ENCODE results near the gene KLHDC8A. TPM values are rescaled to one million over a fixed set of nuclear protein-coding genes. Genes with fewer than 3 reads are reported as not detected.

The KLHDC8A gene
- total and polyA plus RNA-seq, 7 experiments from 2014 or later: not detected

DNA sequence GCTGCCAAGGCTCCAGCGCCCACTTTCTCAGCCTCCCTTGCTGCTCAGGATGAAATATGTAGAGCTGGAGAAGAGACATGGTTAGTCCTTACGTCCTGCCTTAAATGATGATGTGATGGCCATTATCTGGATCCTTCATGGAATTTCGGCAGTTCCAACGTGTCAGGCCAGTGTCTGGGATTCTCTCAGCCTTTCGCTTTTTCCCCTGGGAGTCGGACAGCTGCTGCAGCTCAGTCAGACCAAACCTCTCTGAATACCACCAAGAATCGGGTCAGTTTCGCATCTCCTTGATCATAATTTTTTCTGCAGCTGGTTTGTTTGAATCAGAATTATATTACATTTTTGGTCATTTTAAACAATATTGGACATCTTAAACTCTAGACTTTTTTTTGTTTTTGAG is 22.3 kb upstream of the KLHDC8A start:
- ChIA-PET POLR2A (interaction anchor here (0.7 kb wide), 1 partner anchor 342 kb away, joined by 3 read pairs; no protein-coding TSS in a partner anchor), CTCF (no interaction called here)
- Histone ChIP-seq H3K9me3 (ENCODE audit: control insufficient read depth in 2 of 3, low read length in 3 of 3) (no peaks in the 10 kb centered on the region), H3K27ac (ENCODE audit: low read depth, low read length) (no peak overlapping the region), H3K4me1 (ENCODE audit: control insufficient read depth in 2 of 2, insufficient read depth in 2 of 2, low read length in 2 of 2) (peaks cover 3 to 10% of the 10 kb centered on the region in 2 donors), H3K27me3 (ENCODE audit: control insufficient read depth in 2 of 2, insufficient read depth in 2 of 2, low read length in 2 of 2) (no peaks in the 10 kb centered on the region), H3K4me3 (ENCODE audit: low read length) (no peak overlapping the region), H3K36me3 (ENCODE audit: control insufficient read depth in 2 of 3, insufficient read depth in 3 of 3, low read length in 3 of 3) (no peaks in the 10 kb centered on the region)
- intact Hi-C loops (cut with micrococcal nuclease): no loop called here
- H3K36me3 Mint-ChIP-seq: no peaks in the 10 kb centered on the region
- no peak overlapping the region for H3K4me3 Mint-ChIP-seq
- H3K9me3 Mint-ChIP-seq: no peaks in the 10 kb centered on the region
- ATAC-seq (no peak), DNase-seq (no peak)
- H3K4me1 Mint-ChIP-seq: peaks cover 6 to 16% (median 13%) of the 10 kb centered on the region in 7 donors
- peaks cover 0 to 33% (median 19%) of the 10 kb centered on the region in 5 donors for H3K27me3 Mint-ChIP-seq
- no peak overlapping the region for H3K27ac Mint-ChIP-seq

DNA sequence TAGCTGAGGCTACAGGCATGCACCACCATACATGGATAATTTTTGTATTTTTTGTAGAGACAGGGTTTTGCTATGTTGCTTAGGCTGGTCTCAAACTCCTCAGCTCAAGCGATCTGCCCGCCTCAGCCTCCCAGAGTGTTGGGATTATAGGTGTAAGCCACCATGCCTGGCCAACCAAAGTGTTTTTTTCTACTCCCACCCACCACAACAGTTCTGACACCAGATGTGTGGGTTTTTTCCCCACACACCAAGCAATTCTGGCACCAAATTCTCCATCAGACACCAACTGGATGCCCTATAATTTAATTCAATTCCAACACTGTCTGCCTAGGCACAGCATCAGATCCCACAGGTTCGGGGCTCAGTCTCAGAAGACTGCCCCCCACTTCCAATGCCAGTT is 20.6 kb upstream of the KLHDC8A start:
- H3K4me3 ChIP-seq (ENCODE audit: low read length): no peak overlapping the region
- POLR2A ChIA-PET: interaction anchor here (0.6 kb wide), 1 partner anchor 13 kb away, joined by 3 read pairs; no protein-coding TSS in a partner anchor
- CTCF ChIA-PET: no interaction called here
- H3K27ac Mint-ChIP-seq: no peak overlapping the region
- H3K27ac ChIP-seq (ENCODE audit: low read depth, low read length): no peak overlapping the region
- ATAC-seq: no peak
- H3K36me3 ChIP-seq (ENCODE audit: control insufficient read depth in 2 of 3, insufficient read depth in 3 of 3, low read length in 3 of 3): no peaks in the 10 kb centered on the region
- H3K4me1 Mint-ChIP-seq: peaks cover 9 to 26% (median 20%) of the 10 kb centered on the region in 7 donors
- no peaks in the 10 kb centered on the region for H3K36me3 Mint-ChIP-seq
- H3K4me3 Mint-ChIP-seq: no peak overlapping the region
- intact Hi-C loops (cut with micrococcal nuclease): no loop called here
- H3K9me3 ChIP-seq (ENCODE audit: control insufficient read depth in 2 of 3, low read length in 3 of 3): no peaks in the 10 kb centered on the region
- DNase-seq: no peak
- H3K27me3 ChIP-seq (ENCODE audit: control insufficient read depth in 2 of 2, insufficient read depth in 2 of 2, low read length in 2 of 2): no peaks in the 10 kb centered on the region
- H3K9me3 Mint-ChIP-seq: no peaks in the 10 kb centered on the region
- H3K27me3 Mint-ChIP-seq: peaks cover 0 to 42% (median 22%) of the 10 kb centered on the region in 5 donors
- peaks cover 6 to 13% of the 10 kb centered on the region in 2 donors for H3K4me1 ChIP-seq (ENCODE audit: control insufficient read depth in 2 of 2, insufficient read depth in 2 of 2, low read length in 2 of 2)

DNA sequence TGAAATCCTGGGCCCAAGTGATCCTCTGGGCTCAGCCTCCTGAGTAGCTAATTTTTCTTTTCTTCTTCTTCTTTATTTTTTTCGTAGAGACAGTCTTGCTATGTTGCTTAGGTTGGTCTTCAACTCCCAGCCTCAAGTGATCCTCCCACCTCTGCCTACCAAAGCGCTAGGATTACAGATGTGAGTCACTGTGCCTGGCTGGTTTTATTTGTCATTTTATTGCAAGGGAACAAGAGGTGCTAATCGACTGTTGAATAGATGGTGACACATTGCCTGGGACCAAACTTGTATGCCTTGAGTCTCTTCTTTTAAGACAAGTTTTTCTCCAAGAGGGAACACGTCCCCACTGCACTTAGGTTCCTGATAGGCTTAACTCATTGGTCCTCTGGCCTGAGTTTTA is 20.0 kb upstream of the KLHDC8A start:
- no peaks in the 10 kb centered on the region for H3K36me3 ChIP-seq (ENCODE audit: control insufficient read depth in 2 of 3, insufficient read depth in 3 of 3, low read length in 3 of 3)
- H3K4me1 Mint-ChIP-seq: peaks cover 9 to 26% (median 20%) of the 10 kb centered on the region in 7 donors
- CTCF ChIA-PET: no interaction called here
- H3K4me3 ChIP-seq (ENCODE audit: low read length): no peak overlapping the region
- no peak overlapping the region for H3K27ac Mint-ChIP-seq
- no peak for DNase-seq
- peaks cover 6 to 13% of the 10 kb centered on the region in 2 donors for H3K4me1 ChIP-seq (ENCODE audit: control insufficient read depth in 2 of 2, insufficient read depth in 2 of 2, low read length in 2 of 2)
- POLR2A ChIA-PET: no interaction called here
- no peaks in the 10 kb centered on the region for H3K27me3 ChIP-seq (ENCODE audit: control insufficient read depth in 2 of 2, insufficient read depth in 2 of 2, low read length in 2 of 2)
- no peak overlapping the region for H3K27ac ChIP-seq (ENCODE audit: low read depth, low read length)
- intact Hi-C loops (cut with micrococcal nuclease): no loop called here
- ATAC-seq: no peak
- H3K36me3 Mint-ChIP-seq: no peaks in the 10 kb centered on the region
- no peak overlapping the region for H3K4me3 Mint-ChIP-seq
- H3K9me3 Mint-ChIP-seq: no peaks in the 10 kb centered on the region
- no peaks in the 10 kb centered on the region for H3K9me3 ChIP-seq (ENCODE audit: control insufficient read depth in 2 of 3, low read length in 3 of 3)
- H3K27me3 Mint-ChIP-seq: peaks cover 0 to 46% (median 22%) of the 10 kb centered on the region in 5 donors

DNA sequence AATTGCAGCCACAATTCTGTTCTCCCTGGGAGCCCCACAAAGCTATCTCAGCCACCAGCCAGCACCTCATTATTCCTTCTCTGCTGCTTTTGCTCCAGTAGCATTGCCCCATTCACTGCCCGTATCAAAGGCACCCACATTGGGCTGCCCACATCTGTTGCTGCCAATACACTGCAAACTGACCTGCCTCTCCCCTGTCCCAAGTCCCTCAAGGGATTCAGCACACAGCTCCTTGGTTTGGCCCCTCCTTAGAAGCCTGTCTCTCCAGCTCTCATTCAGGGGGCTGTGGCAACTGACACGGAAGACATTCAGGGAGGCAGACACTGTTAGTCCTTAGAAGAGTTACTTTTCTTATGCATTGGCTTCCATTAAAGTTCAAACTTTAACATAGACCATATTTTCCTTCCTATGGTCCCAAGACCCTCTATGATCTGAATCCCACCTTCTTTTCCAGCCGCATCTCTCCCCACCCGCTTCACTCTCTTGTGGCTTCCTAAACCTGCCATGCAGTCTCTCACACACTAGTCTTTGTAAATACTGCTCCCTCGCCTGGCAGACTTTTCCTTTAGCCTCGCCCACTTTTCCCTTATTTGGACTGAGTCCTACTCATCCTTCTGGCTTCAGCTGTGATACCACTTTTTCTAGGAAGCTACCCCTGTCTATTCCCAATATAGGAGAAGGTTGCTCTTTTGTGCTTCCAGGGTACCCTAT is 19.3 kb upstream of the KLHDC8A start:
- Histone ChIP-seq H3K4me1 (ENCODE audit: control insufficient read depth in 2 of 2, insufficient read depth in 2 of 2, low read length in 2 of 2) (peaks cover 6 to 13% of the 10 kb centered on the region in 2 donors), H3K9me3 (ENCODE audit: control insufficient read depth in 2 of 3, low read length in 3 of 3) (no peaks in the 10 kb centered on the region), H3K27ac (ENCODE audit: low read depth, low read length) (no peak overlapping the region), H3K36me3 (ENCODE audit: control insufficient read depth in 2 of 3, insufficient read depth in 3 of 3, low read length in 3 of 3) (no peaks in the 10 kb centered on the region), H3K4me3 (ENCODE audit: low read length) (no peak overlapping the region), H3K27me3 (ENCODE audit: control insufficient read depth in 2 of 2, insufficient read depth in 2 of 2, low read length in 2 of 2) (no peaks in the 10 kb centered on the region)
- intact Hi-C loops (cut with micrococcal nuclease): no loop called here
- Mint-ChIP-seq H3K36me3 (no peaks in the 10 kb centered on the region), H3K4me3 (no peak overlapping the region), H3K27me3 (peaks cover 0 to 46% (median 22%) of the 10 kb centered on the region in 5 donors), H3K9me3 (no peaks in the 10 kb centered on the region), H3K27ac (peak overlapping the region in 1 of 9 donors; percentile 3), H3K4me1 (peaks cover 9 to 26% (median 20%) of the 10 kb centered on the region in 7 donors)
- no peak for ATAC-seq
- ChIA-PET POLR2A (no interaction called here), CTCF (no interaction called here)
- no peak for DNase-seq

DNA sequence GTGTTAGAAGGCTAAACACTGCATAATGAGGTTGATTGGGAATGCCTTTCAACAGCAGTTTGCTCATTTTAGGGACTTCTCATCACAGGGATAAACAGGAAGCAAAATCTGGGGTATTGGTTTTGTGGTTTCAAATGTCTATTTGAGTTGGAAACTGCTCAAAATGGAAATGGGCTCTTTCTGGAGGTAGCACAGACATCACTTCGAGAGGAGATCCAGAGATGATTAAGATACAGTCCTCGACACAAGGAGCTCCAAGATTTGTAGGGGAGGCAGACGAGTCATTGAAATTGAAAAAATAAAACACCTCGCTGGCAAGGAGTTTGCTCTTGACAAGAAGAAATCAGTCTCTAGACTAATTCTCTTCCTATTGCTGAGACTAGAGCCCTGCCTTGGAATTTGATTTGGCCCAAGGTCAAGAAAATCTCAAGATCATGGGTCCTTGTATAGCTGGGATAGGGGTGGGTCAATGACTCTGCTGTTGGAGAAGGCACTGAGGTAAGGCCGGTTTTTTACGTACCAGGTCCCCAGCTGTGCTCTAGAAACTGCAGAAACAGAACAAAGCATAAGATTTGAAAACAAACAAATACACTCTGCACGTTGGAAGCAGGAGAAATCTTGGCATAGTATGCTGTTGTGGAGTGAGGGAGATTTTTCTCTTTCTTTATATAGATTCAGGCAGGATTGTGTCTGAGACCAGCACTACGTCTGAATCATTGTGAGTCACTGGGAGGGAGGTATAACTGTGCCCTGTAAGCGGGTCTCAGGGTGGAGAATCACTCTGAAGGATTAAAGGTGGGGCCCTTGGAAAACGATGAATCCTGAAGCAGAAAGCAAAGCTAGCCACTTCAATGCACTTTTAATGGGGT is 17.7 kb upstream of the KLHDC8A start:
- ATAC-seq: no peak
- Histone ChIP-seq H3K27me3 (ENCODE audit: control insufficient read depth in 2 of 2, insufficient read depth in 2 of 2, low read length in 2 of 2) (no peaks in the 10 kb centered on the region), H3K9me3 (ENCODE audit: control insufficient read depth in 2 of 3, low read length in 3 of 3) (no peaks in the 10 kb centered on the region), H3K36me3 (ENCODE audit: control insufficient read depth in 2 of 3, insufficient read depth in 3 of 3, low read length in 3 of 3) (no peaks in the 10 kb centered on the region), H3K27ac (ENCODE audit: low read depth, low read length) (no peak overlapping the region), H3K4me1 (ENCODE audit: control insufficient read depth in 2 of 2, insufficient read depth in 2 of 2, low read length in 2 of 2) (peaks cover 6 to 13% of the 10 kb centered on the region in 2 donors), H3K4me3 (ENCODE audit: low read length) (no peak overlapping the region)
- Mint-ChIP-seq H3K36me3 (no peaks in the 10 kb centered on the region), H3K4me1 (peaks cover 9 to 26% (median 20%) of the 10 kb centered on the region in 7 donors), H3K27ac (peak overlapping the region in 2 of 9 donors; percentile 45 to 74), H3K27me3 (peaks cover 0 to 52% (median 22%) of the 10 kb centered on the region in 5 donors), H3K4me3 (peak overlapping the region in 5 of 10 donors; percentile 10 to 36 (median 25)), H3K9me3 (peaks cover 0 to 2% (median 0%) of the 10 kb centered on the region in 11 donors)
- intact Hi-C loops (cut with micrococcal nuclease): no loop called here
- no peak for DNase-seq
- POLR2A ChIA-PET: no interaction called here
- CTCF ChIA-PET: interaction anchor here (0.6 kb wide), 1 partner anchor 1759 kb away, joined by 3 read pairs; no protein-coding TSS in a partner anchor

DNA sequence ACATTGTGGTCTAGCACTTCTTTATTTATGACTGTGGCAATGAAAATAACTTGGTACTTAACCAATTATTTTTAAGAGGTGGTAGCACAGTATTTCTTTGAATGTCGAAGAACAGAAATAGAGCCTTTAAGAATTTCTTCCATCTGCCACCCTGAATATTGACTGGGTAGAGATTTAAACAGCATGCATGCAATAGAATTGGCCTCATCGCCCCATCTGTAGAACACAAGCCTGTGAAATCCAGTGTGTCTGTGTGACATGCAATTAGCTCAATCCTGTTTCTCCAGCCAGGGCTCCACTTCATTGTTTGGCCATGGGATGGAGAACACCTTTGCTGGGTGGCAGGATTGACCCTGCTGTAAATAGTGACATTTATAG is 17.1 kb upstream of the KLHDC8A start:
- Mint-ChIP-seq H3K27me3 (peaks cover 0 to 53% (median 18%) of the 10 kb centered on the region in 5 donors), H3K4me3 (peak overlapping the region in 5 of 10 donors; percentile 10 to 36 (median 25)), H3K9me3 (peaks cover 0 to 2% (median 0%) of the 10 kb centered on the region in 11 donors), H3K4me1 (peaks cover 9 to 26% (median 20%) of the 10 kb centered on the region in 7 donors), H3K27ac (peak overlapping the region in 1 of 9 donors; percentile 74), H3K36me3 (no peaks in the 10 kb centered on the region)
- no peaks in the 10 kb centered on the region for H3K27me3 ChIP-seq (ENCODE audit: control insufficient read depth in 2 of 2, insufficient read depth in 2 of 2, low read length in 2 of 2)
- intact Hi-C loops (cut with micrococcal nuclease): no loop called here
- ATAC-seq: no peak
- DNase-seq: no peak
- CTCF ChIA-PET: no interaction called here
- no peaks in the 10 kb centered on the region for H3K36me3 ChIP-seq (ENCODE audit: control insufficient read depth in 2 of 3, insufficient read depth in 3 of 3, low read length in 3 of 3)
- no peaks in the 10 kb centered on the region for H3K9me3 ChIP-seq (ENCODE audit: control insufficient read depth in 2 of 3, low read length in 3 of 3)
- POLR2A ChIA-PET: no interaction called here
- peaks cover 6 to 13% of the 10 kb centered on the region in 2 donors for H3K4me1 ChIP-seq (ENCODE audit: control insufficient read depth in 2 of 2, insufficient read depth in 2 of 2, low read length in 2 of 2)
- no peak overlapping the region for H3K4me3 ChIP-seq (ENCODE audit: low read length)
- H3K27ac ChIP-seq (ENCODE audit: low read depth, low read length): no peak overlapping the region
